Astrocyte of the spinal cord (primary cell): ENCODE measurements around the gene C10orf62.

Experiments
- DNase-seq: peaks from one replicate; pipeline ENCODE4 v3.0.0; 2011; ENCODE audit warnings: low read depth, low spot score
- H3K4me3 ChIP-seq: 2 replicates; pipeline ENCODE4 v1.5.1; 2011; ENCODE audit warnings: low read depth, mild to moderate bottlenecking, low read length, moderate library complexity
- CTCF ChIP-seq: IDR thresholded peaks from 2 replicates; pipeline ENCODE4 v1.5.1; 2012; ENCODE audit warnings: low read depth, mild to moderate bottlenecking, low read length, inconsistent platforms
- in situ Hi-C: cut with HindIII; loops from 2 replicates; pipeline ENCODE4 v1.10.0; 2017; ENCODE audit warnings: low sequenced_read_pairs

C10orf62 gene

GRCh38 chr10:97566336-97566996 is 23.1 kb upstream of the C10orf62 start:
- no peak for DNase-seq
- TF ChIP-seq CTCF = no peak
- in situ Hi-C loops = no loop called here
- H3K4me3 ChIP-seq = no peak overlapping the region

GRCh38 chr10:97567891-97568290 is 21.6 kb upstream of the C10orf62 start:
- in situ Hi-C loops = no loop called here
- no peak for TF ChIP-seq CTCF
- DNase-seq = no peak

GRCh38 chr10:97570146-97570788 is 19.3 kb upstream of the C10orf62 start:
- in situ Hi-C loops = no loop called here
- TF ChIP-seq CTCF = no peak
- no peak for DNase-seq
- no peak overlapping the region for H3K4me3 ChIP-seq

More at GRCh38 chr10:97567891-97568290, 21.6 kb upstream of the C10orf62 start:
- H3K4me3 ChIP-seq = no peak overlapping the region

GRCh38 chr10:97570789-97571471 is 18.6 kb upstream of the C10orf62 start:
- TF ChIP-seq CTCF = no peak
- no peak overlapping the region for H3K4me3 ChIP-seq
- no peak for DNase-seq
- in situ Hi-C loops = no loop called here

- TF ChIP-seq CTCF = no peak
- DNase-seq = no peak
- no peak overlapping the region for H3K4me3 ChIP-seq
- in situ Hi-C loops = no loop called here
Observed at GRCh38 chr10:97571622-97572021, 17.9 kb upstream of the C10orf62 start.

- DNase-seq = peak; percentile 72
- no peak within 1 kb of the TSS for H3K4me3 ChIP-seq
- TF ChIP-seq CTCF = peak; percentile 94
- in situ Hi-C loops = no loop called here
Observed at GRCh38 chr10:97572214-97572989, 17.1 kb upstream of the C10orf62 start, which contains the start of gene ANKRD2. ANKRD2 (plus strand) TSS chr10:97572779; CDS start chr10:97572789, 10 bp downstream.
